Measurements from ENCODE around the gene MYO18B. TPM values are rescaled to one million over a fixed set of nuclear protein-coding genes. Genes with fewer than 3 reads are reported as not detected.

The MYO18B gene
- total RNA-seq, 1 donor from 2014 or later, result not detected

DNA sequence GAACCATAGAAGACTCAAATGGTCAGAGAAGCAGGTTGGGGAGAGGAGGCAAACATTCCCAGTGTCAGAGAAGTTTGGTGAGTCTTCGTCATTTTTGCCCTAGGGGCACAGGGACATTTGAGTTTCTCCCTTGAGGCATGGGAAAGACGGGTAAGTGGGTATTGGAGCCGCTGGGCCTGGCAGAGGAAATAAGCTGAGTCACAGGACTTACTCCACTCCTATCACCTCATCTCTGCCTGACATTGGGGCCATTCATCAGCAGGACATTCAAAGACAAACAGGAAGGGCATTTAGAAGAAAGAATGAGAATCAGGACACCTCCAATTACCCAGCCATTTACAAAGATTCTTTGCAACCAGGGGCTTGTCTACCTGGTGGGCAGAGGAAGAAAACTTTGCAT is 326.6 kb downstream of the MYO18B start:
- H3K4me3 Mint-ChIP-seq, result no peak overlapping the region
- H3K4me1 Mint-ChIP-seq, result peaks cover 32% of the 10 kb centered on the region
- TF ChIP-seq, protein P1, sequence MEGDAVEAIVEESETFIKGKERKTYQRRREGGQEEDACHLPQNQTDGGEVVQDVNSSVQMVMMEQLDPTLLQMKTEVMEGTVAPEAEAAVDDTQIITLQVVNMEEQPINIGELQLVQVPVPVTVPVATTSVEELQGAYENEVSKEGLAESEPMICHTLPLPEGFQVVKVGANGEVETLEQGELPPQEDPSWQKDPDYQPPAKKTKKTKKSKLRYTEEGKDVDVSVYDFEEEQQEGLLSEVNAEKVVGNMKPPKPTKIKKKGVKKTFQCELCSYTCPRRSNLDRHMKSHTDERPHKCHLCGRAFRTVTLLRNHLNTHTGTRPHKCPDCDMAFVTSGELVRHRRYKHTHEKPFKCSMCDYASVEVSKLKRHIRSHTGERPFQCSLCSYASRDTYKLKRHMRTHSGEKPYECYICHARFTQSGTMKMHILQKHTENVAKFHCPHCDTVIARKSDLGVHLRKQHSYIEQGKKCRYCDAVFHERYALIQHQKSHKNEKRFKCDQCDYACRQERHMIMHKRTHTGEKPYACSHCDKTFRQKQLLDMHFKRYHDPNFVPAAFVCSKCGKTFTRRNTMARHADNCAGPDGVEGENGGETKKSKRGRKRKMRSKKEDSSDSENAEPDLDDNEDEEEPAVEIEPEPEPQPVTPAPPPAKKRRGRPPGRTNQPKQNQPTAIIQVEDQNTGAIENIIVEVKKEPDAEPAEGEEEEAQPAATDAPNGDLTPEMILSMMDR (conservative IDR thresholded peaks at IDR 0.05), result no peak
- DNase-seq (ENCODE audit: low read depth, low spot score), result no peak
- H3K27ac Mint-ChIP-seq (ENCODE audit: unreplicated experiment), result no peak overlapping the region
- H3K36me3 Mint-ChIP-seq (ENCODE audit: low read depth), result no peaks in the 10 kb centered on the region
- no peaks in the 10 kb centered on the region for H3K9me3 Mint-ChIP-seq
- peaks cover 67% of the 10 kb centered on the region for H3K27me3 Mint-ChIP-seq (ENCODE audit: low read depth)

DNA sequence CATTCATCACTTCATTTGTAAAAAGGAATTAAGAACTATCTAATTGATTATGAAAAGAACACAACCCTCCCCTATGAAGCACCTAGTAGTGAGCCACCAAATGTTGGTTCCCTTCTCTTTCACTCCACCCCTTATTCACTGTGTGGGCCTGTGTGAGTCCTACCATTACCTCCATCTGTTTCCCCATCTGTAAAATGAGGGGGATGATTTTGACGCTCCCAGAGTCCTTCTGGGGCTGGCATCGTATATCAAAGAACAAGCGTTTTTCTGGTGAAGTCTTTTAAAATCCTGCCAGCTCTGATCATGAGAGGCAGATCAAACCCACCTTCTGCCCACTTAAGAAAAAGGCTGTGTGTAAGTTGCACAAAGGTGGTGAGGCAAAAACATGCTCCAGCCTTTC is 330.6 kb downstream of the MYO18B start:
- Mint-ChIP-seq H3K4me1 (peaks cover 13% of the 10 kb centered on the region), H3K9me3 (no peaks in the 10 kb centered on the region), H3K36me3 (ENCODE audit: low read depth) (no peaks in the 10 kb centered on the region), H3K27me3 (ENCODE audit: low read depth) (peaks cover 79% of the 10 kb centered on the region), H3K4me3 (no peak overlapping the region), H3K27ac (ENCODE audit: unreplicated experiment) (no peak overlapping the region)
- TF ChIP-seq, protein P1 (conservative IDR thresholded peaks at IDR 0.05), result no peak
- no peak for DNase-seq (ENCODE audit: low read depth, low spot score)

DNA sequence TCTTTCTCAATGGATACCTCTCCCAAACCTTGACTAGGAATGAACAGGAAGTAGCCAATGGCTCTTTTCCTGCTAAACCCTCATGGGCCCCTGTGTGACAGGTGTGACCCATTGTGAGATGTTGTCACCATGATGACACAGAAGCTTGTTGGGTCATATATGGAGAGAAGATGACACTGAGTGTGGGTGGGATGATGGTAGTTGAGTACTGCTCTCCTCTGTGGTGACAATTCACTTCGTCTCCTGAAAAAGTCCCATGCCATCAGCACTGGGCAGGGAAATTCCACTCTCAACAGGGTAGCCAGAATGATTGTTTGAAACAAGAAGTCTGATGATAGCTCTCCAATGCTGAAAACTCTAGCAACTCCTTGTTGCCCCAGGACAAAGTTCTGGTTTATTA is 333.3 kb downstream of the MYO18B start:
- TF ChIP-seq, protein P1 (conservative IDR thresholded peaks at IDR 0.05), result no peak

DNA sequence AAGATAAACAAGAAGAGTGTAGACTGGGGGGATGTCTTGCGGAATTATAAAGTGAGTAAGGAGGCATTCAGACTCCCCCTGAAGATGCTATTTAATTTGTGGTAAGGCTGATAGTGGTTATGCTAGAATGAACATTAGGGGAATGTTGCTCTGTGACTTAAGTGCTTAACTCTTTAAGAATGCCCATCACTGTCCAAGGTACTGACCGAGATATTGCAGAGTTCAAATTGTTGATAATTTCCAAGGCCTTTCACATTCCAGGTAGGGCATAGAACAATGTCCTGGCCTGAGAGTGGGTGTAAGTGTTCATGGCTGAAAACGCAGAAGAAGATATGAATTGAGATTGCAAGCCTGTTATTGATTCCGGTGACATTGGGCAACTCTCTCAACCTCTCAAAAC is 337.0 kb downstream of the MYO18B start:
- Mint-ChIP-seq H3K36me3 (ENCODE audit: low read depth) (no peaks in the 10 kb centered on the region), H3K4me1 (no peaks in the 10 kb centered on the region), H3K4me3 (no peak overlapping the region), H3K27ac (ENCODE audit: unreplicated experiment) (no peak overlapping the region), H3K27me3 (ENCODE audit: low read depth) (peaks cover 43% of the 10 kb centered on the region), H3K9me3 (no peaks in the 10 kb centered on the region)
- TF ChIP-seq, protein P1 (conservative IDR thresholded peaks at IDR 0.05), result no peak
- DNase-seq (ENCODE audit: low read depth, low spot score), result no peak

More for the DNA sequence above, 333.3 kb downstream of the MYO18B start:
- no peaks in the 10 kb centered on the region for H3K9me3 Mint-ChIP-seq
- no peaks in the 10 kb centered on the region for H3K36me3 Mint-ChIP-seq (ENCODE audit: low read depth)
- DNase-seq (ENCODE audit: low read depth, low spot score), result no peak
- no peak overlapping the region for H3K4me3 Mint-ChIP-seq
- peaks cover 73% of the 10 kb centered on the region for H3K27me3 Mint-ChIP-seq (ENCODE audit: low read depth)
- no peaks in the 10 kb centered on the region for H3K4me1 Mint-ChIP-seq
- no peak overlapping the region for H3K27ac Mint-ChIP-seq (ENCODE audit: unreplicated experiment)

Other genes with a start within 250 kb of the MYO18B start
- 19.3 and 19.4 TPM in 2 replicates for gene GRK3, start 177.5 kb upstream of the MYO18B start, total RNA-seq